Ovary (tissue), 3 donors: ENCODE measurements around the gene PNPLA8.

Source experiments
- POLR2A ChIP-seq: fragments of 450-650 bp; IDR thresholded peaks from one replicate; pipeline ENCODE4 v1.6.1; 2017; ENCODE audit warnings: antibody characterized with exemption, mild to moderate bottlenecking, moderate library complexity
- TF ChIP-seq, protein P1 (sequence below), 3 donors: fragments of 450-650 bp in 2 of 3; fragments of 200-600 bp in 1 of 3; IDR thresholded peaks; one replicate each; pipeline versions ENCODE4 v1.5.1 to v1.8.0; 2016 to 2022; ENCODE audit warnings: antibody characterized with exemption in 3 of 3, mild to moderate bottlenecking in 1 of 3
- donor health status: DM: no; HTN: no; CAD: no.

- TF ChIP-seq, protein P1, sequence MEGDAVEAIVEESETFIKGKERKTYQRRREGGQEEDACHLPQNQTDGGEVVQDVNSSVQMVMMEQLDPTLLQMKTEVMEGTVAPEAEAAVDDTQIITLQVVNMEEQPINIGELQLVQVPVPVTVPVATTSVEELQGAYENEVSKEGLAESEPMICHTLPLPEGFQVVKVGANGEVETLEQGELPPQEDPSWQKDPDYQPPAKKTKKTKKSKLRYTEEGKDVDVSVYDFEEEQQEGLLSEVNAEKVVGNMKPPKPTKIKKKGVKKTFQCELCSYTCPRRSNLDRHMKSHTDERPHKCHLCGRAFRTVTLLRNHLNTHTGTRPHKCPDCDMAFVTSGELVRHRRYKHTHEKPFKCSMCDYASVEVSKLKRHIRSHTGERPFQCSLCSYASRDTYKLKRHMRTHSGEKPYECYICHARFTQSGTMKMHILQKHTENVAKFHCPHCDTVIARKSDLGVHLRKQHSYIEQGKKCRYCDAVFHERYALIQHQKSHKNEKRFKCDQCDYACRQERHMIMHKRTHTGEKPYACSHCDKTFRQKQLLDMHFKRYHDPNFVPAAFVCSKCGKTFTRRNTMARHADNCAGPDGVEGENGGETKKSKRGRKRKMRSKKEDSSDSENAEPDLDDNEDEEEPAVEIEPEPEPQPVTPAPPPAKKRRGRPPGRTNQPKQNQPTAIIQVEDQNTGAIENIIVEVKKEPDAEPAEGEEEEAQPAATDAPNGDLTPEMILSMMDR (IDR thresholded peaks at IDR 0.05), result no peak
- no peak for TF ChIP-seq POLR2A
These were observed 46.2 kb downstream of the PNPLA8 start for GRCh38 chr7:108479751-108480150.
